Ovary (tissue), 9 donors: ENCODE results near the gene GRK6. TPM values are rescaled to one million over a fixed set of nuclear protein-coding genes. Genes with fewer than 3 reads are reported as not detected.

Source experiments
- DNase-seq, 5 donors: peaks; one replicate each; pipeline ENCODE4 v3.0.0-alpha.2; 2019 to 2020
- H3K27ac ChIP-seq, 2 donors: fragments of 200-600 bp; one replicate each; pipeline versions ENCODE4 v1.5.1 to v1.8.0; 2019 to 2022
- H3K27me3 ChIP-seq: fragments of 200-600 bp; one replicate; pipeline ENCODE4 v1.8.0; 2022
- H3K36me3 ChIP-seq: fragments of 200-600 bp; sonication (generic); one replicate; pipeline ENCODE4 v1.5.1; 2019
- H3K4me1 ChIP-seq: one replicate; pipeline ENCODE4 v1.8.1; 2013; ENCODE audit warnings: mild to moderate bottlenecking, moderate library complexity; ENCODE audit not compliant: insufficient read depth
- H3K4me3 ChIP-seq: fragments of 200-600 bp; sonication (generic); one replicate; pipeline ENCODE4 v1.5.1; 2017
- H3K9me3 ChIP-seq, 2 donors: fragments of 200-600 bp in 1 of 2; sonication (generic) in 1 of 2; one replicate each; pipeline versions ENCODE4 v1.5.1 to v1.8.1; 2013 to 2019; ENCODE audit warnings: mild to moderate bottlenecking in 1 of 2, moderate library complexity in 1 of 2
- EP300 ChIP-seq: sonication (generic); formaldehyde crosslinking; IDR thresholded peaks from one replicate; pipeline ENCODE4 v1.6.1; 2017; ENCODE audit warnings: antibody characterized with exemption
- POLR2A ChIP-seq: fragments of 450-650 bp; IDR thresholded peaks from one replicate; pipeline ENCODE4 v1.6.1; 2017; ENCODE audit warnings: antibody characterized with exemption, mild to moderate bottlenecking, moderate library complexity
- WGBS, 3 donors: extraction: QIAGEN DNeasy Blood & Tissue Kit in 1 of 3; methylation state at CpG; one replicate each; pipeline versions ENCODE4 v1.1.5 to v1.1.7; 2013 to 2017; 5-methylcytosine and 5-hydroxymethylcytosine counted together
- intact Hi-C, 4 donors: fragments of 100-400 bp; cut with DNase I; formaldehyde crosslinking; loops; one replicate each; pipeline versions ENCODE4 v1.11.0 to v1.15.1; 2022 to 2023
- polyA plus RNA-seq, 2 donors: library from polyadenylated mRNA; stranded (reverse); fragments of 200-250 nt in 1 of 2; fragments of 350-450 nt in 1 of 2; fragmentation: Illumina TruSeq in 1 of 2; extraction: RNeasy Lipid Tissue Mini Kit (QIAGEN cat#74804) in 1 of 2; gene quantifications; one replicate each; pipeline ENCODE4 v1.2.3, GENCODE V29; 2013 to 2014
- total RNA-seq, 7 donors: library from RNA; depleted of rRNA in 2 of 7; stranded (reverse); fragments of >200 nt in 2 of 7; fragmentation: NEBNext Ultra II Directional in 3 of 7; extraction: Animal tissue kit (Norgen Biotek cat#: 25700) in 3 of 7; gene quantifications; one replicate each; pipeline versions ENCODE4 v1.1.0 to v1.2.4, GENCODE V29; 2016 to 2023
- TF ChIP-seq, protein P1 (sequence below), 3 donors: fragments of 450-650 bp in 2 of 3; fragments of 200-600 bp in 1 of 3; IDR thresholded peaks; one replicate each; pipeline versions ENCODE4 v1.5.1 to v1.8.0; 2016 to 2022; ENCODE audit warnings: antibody characterized with exemption in 3 of 3, mild to moderate bottlenecking in 1 of 3
- donor health status: DM: no; HTN: no; CAD: no; lungs with moderate emphysema.
- donor health status: DM: no; HTN: no; CAD: no.
- donor health status: Bipolar disorder and iron deficiency.
- donor health status: DM: yes; HTN: yes; CAD: no.
- donor health status: DM: no; HTN: no; CAD: no.
- donor health status: DM: yes; HTN: yes; CAD: no.

Gene GRK6
- total and polyA plus RNA-seq, 9 donors: 5.9 to 30.3 (median 18.6) TPM

DNA sequence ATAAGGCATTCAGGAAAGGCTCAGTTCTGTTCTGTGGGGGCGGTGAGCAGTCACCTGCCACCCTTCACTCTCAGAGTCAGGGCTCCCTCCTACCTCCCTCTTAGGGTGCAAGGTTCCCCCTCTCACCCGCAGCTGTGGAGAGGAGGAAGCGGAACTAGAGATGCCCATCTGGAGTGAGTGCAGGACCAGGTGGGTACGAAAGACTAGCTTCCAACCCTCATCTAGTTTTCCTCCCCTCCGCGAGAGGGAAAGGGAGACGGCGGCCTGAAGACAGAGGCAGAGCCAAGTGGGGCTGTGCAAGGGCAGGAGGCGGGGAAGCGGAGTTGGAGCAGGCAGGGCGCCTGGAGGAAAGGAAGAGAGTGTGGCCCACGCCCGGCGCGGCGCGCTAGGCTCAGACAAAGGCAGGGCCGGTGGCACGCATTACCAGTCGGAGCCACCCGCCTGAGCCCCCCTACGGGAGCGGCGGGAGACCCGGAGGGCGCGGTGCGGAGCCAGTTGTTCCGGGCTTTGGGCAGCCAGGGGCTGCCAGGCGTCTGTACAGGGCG, 27.4 kb downstream of the GRK6 start:
- H3K4me3 ChIP-seq: peak overlapping the region; percentile 44
- no peaks in the 10 kb centered on the region for H3K36me3 ChIP-seq
- H3K27me3 ChIP-seq: no peaks in the 10 kb centered on the region
- H3K4me1 ChIP-seq: peaks cover 7% of the 10 kb centered on the region
- TF ChIP-seq EP300: no peak
- TF ChIP-seq, protein P1, sequence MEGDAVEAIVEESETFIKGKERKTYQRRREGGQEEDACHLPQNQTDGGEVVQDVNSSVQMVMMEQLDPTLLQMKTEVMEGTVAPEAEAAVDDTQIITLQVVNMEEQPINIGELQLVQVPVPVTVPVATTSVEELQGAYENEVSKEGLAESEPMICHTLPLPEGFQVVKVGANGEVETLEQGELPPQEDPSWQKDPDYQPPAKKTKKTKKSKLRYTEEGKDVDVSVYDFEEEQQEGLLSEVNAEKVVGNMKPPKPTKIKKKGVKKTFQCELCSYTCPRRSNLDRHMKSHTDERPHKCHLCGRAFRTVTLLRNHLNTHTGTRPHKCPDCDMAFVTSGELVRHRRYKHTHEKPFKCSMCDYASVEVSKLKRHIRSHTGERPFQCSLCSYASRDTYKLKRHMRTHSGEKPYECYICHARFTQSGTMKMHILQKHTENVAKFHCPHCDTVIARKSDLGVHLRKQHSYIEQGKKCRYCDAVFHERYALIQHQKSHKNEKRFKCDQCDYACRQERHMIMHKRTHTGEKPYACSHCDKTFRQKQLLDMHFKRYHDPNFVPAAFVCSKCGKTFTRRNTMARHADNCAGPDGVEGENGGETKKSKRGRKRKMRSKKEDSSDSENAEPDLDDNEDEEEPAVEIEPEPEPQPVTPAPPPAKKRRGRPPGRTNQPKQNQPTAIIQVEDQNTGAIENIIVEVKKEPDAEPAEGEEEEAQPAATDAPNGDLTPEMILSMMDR (IDR thresholded peaks at IDR 0.05): no peak
- no peaks in the 10 kb centered on the region for H3K9me3 ChIP-seq
- no peak overlapping the region for H3K27ac ChIP-seq
- intact Hi-C loops: loop anchor here (2.0 to 10.0 kb wide), 6 partner anchors 37 to 339 kb away; partner anchors contain the start of gene MXD3 (in 2 of the 4)
- peak in 2 of 5 donors; percentile 62 to 68 for DNase-seq
- 8% methylated on average over 31 of the region's 31 CpGs for WGBS, 3 donors

DNA sequence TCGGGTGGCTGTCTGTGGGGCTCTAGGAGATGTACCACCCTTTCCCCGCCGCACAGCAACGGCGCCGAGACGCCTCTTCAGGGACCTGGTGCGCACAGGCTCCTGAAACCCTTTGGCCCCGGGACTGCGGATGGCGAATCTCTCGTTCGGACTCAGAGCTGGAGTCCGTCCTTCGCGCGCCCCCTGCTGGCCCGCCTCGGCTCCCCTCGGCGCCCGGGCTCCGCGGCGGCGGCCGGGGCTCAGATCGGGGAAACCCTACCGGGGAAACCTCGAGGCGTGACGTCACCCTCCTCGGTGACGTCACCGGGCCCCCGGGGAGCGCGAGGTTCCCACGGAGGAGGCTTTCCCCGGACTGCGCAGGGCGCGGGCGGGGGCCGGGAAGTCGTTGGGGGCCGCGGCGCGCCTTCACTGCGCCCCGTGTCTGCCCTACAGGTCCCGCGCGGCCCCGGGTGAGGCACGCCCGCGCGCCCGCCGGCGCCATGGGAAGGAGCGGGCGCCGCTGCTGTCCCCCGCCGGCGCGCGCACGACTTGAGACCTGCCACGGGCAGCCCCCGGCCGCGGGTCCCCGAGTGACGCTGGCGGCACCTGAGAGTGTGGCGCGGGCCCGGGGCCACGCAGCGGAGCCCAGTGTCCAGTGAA, 28.0 kb downstream of the GRK6 start:
- Histone ChIP-seq H3K27me3 (no peaks in the 10 kb centered on the region), H3K27ac (peak overlapping the region; percentile 26 to 49), H3K4me1 (peaks cover 7% of the 10 kb centered on the region), H3K4me3 (peak overlapping the region; percentile 44), H3K36me3 (no peaks in the 10 kb centered on the region), H3K9me3 (no peaks in the 10 kb centered on the region)
- DNase-seq: peak; percentile 88 to 96 (median 94)
- WGBS, 3 donors: 0 to 1% (median 1%) methylated on average over 13 to 84 of the region's 84 CpGs
- intact Hi-C loops: loop anchor here (2.0 to 10.0 kb wide), 7 partner anchors 37 to 340 kb away; partner anchors contain the start of genes MXD3 (in 2 of the 4) and PFN3 (in 1 of the 4)
- peak; percentile 39 for TF ChIP-seq POLR2A
- TF ChIP-seq, protein P1 (IDR thresholded peaks at IDR 0.05): peak; percentile 91 to 98 (median 96)
- TF ChIP-seq EP300: no peak

DNA sequence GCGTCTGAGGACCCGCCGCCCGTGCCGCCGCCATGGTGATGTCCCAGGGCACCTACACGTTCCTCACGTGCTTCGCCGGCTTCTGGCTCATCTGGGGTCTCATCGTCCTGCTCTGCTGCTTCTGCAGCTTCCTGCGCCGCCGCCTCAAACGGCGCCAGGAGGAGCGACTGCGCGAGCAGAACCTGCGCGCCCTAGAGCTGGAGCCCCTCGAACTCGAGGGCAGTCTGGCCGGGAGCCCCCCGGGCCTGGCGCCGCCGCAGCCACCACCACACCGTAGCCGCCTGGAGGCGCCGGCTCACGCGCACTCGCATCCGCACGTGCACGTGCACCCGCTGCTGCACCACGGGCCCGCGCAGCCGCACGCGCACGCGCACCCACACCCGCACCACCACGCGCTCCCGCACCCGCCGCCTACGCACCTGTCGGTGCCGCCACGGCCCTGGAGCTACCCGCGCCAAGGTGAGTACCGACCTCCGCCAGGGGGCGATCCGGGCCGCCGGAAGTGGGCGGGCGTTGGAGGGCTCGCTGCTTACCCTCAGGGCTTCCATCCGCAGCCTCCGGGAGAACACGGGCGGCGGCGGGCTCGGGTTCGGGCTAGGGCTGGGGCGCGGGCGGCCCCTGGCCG, 28.7 kb downstream of the GRK6 start:
- no peaks in the 10 kb centered on the region for H3K36me3 ChIP-seq
- peak overlapping the region; percentile 26 to 49 for H3K27ac ChIP-seq
- WGBS, 3 donors: 0% methylated on average over 44 to 80 of the region's 80 CpGs
- H3K4me1 ChIP-seq: peaks cover 7% of the 10 kb centered on the region
- no peaks in the 10 kb centered on the region for H3K27me3 ChIP-seq
- H3K9me3 ChIP-seq: no peaks in the 10 kb centered on the region
- DNase-seq: peak; percentile 77 to 87 (median 85)
- intact Hi-C loops: loop anchor here (2.0 to 10.0 kb wide), 5 partner anchors 50 to 340 kb away; partner anchors contain the start of genes MXD3 (in 2 of the 4) and PFN3 (in 1 of the 4)
- H3K4me3 ChIP-seq: peak overlapping the region; percentile 44
- no peak for TF ChIP-seq POLR2A
- TF ChIP-seq, protein P1 (IDR thresholded peaks at IDR 0.05): peak; percentile 67 to 94 (median 92)

DNA sequence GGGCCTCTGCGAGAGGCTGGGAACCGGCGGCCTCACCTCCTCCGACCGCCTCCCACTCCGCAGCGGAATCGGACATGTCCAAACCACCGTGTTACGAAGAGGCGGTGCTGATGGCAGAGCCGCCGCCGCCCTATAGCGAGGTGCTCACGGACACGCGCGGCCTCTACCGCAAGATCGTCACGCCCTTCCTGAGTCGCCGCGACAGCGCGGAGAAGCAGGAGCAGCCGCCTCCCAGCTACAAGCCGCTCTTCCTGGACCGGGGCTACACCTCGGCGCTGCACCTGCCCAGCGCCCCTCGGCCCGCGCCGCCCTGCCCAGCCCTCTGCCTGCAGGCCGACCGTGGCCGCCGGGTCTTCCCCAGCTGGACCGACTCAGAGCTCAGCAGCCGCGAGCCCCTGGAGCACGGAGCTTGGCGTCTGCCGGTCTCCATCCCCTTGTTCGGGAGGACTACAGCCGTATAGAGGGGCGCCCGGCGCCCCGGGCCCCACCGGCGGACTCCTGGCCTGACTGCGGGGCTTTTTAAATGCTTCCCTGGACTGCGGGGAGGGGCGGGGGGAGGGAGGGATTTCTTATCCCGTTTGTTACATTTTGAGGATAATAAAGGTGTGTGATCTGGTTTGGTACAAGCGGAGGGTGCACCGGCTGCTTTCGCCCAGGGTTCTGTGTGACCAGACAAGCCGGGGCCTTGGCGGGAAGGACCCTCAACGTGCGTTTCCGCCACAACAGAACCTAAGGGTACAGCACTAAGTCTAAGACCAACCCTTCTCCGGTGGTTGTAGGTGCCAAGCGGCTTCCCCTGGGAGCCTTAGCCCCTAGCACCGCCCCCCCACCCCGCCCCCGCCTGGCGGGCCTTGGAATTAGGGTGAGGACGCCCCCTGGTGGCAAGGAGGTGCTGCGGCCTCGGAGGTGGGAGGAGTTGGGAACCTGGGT, 29.4 kb downstream of the GRK6 start:
- Histone ChIP-seq H3K27ac (peak overlapping the region; percentile 26 to 49), H3K9me3 (no peaks in the 10 kb centered on the region), H3K4me3 (peak overlapping the region; percentile 44), H3K36me3 (no peaks in the 10 kb centered on the region), H3K4me1 (peaks cover 7% of the 10 kb centered on the region), H3K27me3 (no peaks in the 10 kb centered on the region)
- intact Hi-C loops: loop anchor here (2.0 to 10.0 kb wide), 7 partner anchors 41 to 341 kb away; partner anchors contain the start of genes MXD3 (in 2 of the 4), PDLIM7 (in 1 of the 4) and PFN3 (in 1 of the 4)
- 1% methylated on average over 33 to 76 of the region's 76 CpGs for WGBS, 3 donors
- peak; percentile 95 to 97 (median 96) for DNase-seq
- no peak for TF ChIP-seq POLR2A
- TF ChIP-seq, protein P1 (IDR thresholded peaks at IDR 0.05): peak; percentile 60 to 93 (median 86)
